ENCODE data around the gene DIPK1A.

The DIPK1A gene

GRCh38 chr1:92961131-92961895, at the start of gene DIPK1A:
Gene DIPK1A (minus strand): TSS chr1:92961462. CDS start chr1:92961429, 33 bp downstream.
- DNase-seq: peak; percentile 85

GRCh38 chr1:93007941-93008577, 46.8 kb upstream of the DIPK1A start:
- no peak for DNase-seq

- DNase-seq: no peak
Observed at GRCh38 chr1:93005252-93005598, 44.0 kb upstream of the DIPK1A start.

GRCh38 chr1:93004566-93005251, 43.4 kb upstream of the DIPK1A start:
- DNase-seq: no peak

GRCh38 chr1:93003981-93004380, 42.7 kb upstream of the DIPK1A start:
- no peak for DNase-seq

GRCh38 chr1:93002781-93003180, 41.5 kb upstream of the DIPK1A start:
- no peak for DNase-seq

GRCh38 chr1:93001893-93002292, 40.6 kb upstream of the DIPK1A start:
- no peak for DNase-seq

GRCh38 chr1:93000751-93001175, 39.5 kb upstream of the DIPK1A start:
- DNase-seq: peak; percentile 24

- no peak for DNase-seq
Observed at GRCh38 chr1:93000291-93000690, 39.0 kb upstream of the DIPK1A start.

- no peak for DNase-seq
Observed at GRCh38 chr1:92998821-92999220, 37.6 kb upstream of the DIPK1A start.

GRCh38 chr1:92995441-92996430, 34.5 kb upstream of the DIPK1A start:
- DNase-seq: no peak

GRCh38 chr1:92994105-92994712, 32.9 kb upstream of the DIPK1A start:
- peak; percentile 94 for DNase-seq

- no peak for DNase-seq
Observed at GRCh38 chr1:92993581-92993980, 32.3 kb upstream of the DIPK1A start.

- DNase-seq: no peak
Observed at GRCh38 chr1:92992877-92993276, 31.6 kb upstream of the DIPK1A start.

- no peak for DNase-seq
Observed at GRCh38 chr1:92992054-92992453, 30.8 kb upstream of the DIPK1A start.

- DNase-seq: peak; percentile 55
Observed at GRCh38 chr1:92990828-92991227, 29.6 kb upstream of the DIPK1A start.

- no peak for DNase-seq
Observed at GRCh38 chr1:92989936-92990583, 28.8 kb upstream of the DIPK1A start.

- no peak for DNase-seq
Observed at GRCh38 chr1:92989253-92989652, 28.0 kb upstream of the DIPK1A start.

- DNase-seq: no peak
Observed at GRCh38 chr1:92987462-92987861, 26.2 kb upstream of the DIPK1A start.

- DNase-seq: no peak
Observed at GRCh38 chr1:92985101-92985500, 23.8 kb upstream of the DIPK1A start.

- no peak for DNase-seq
Observed at GRCh38 chr1:92980732-92981647, 19.7 kb upstream of the DIPK1A start.
